Measurements from ENCODE around the gene RBMX2. TPM values are rescaled to one million over a fixed set of nuclear protein-coding genes. Genes with fewer than 3 reads are reported as not detected.

Gene RBMX2
- total and polyA plus RNA-seq, 2 of the 13 experiments (the other 11 are each of a cell fraction or from before 2014, with no cell fraction given), result 13.9 to 24.4 TPM

DNA sequence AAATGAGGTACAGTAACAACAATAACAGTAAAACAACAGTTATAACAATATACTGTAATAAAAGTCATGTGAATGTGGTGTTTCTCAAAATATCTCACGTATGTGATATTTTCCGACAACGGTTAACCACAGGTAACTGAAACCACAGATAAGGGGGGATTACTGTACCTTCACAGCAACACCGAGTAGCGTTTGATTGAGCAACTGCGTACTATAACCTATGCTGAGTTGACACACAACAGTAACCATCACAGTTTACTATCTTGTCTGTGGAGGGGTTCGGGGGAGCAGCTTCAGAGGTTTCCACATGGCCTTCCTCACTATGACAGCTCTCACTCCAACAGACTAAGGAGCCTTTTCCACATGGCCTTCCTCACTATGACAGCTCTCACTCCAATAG lies 13.4 kb downstream of the RBMX2 start (continued):
- TF ChIP-seq, protein P1, sequence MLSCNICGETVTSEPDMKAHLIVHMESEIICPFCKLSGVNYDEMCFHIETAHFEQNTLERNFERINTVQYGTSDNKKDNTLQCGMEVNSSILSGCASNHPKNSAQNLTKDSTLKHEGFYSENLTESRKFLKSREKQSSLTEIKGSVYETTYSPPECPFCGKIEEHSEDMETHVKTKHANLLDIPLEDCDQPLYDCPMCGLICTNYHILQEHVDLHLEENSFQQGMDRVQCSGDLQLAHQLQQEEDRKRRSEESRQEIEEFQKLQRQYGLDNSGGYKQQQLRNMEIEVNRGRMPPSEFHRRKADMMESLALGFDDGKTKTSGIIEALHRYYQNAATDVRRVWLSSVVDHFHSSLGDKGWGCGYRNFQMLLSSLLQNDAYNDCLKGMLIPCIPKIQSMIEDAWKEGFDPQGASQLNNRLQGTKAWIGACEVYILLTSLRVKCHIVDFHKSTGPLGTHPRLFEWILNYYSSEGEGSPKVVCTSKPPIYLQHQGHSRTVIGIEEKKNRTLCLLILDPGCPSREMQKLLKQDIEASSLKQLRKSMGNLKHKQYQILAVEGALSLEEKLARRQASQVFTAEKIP (CRISPR knock-in tag; IDR thresholded peaks at IDR 0.05; ENCODE audit: borderline replicate concordance), result no peak

- no peak for FAIRE-seq
- ChIA-PET CTCF (ENCODE audit: low intra/inter-chr PET ratio, low total read pairs) (no interaction called here), POLR2A (no interaction called here)
- 89% methylated on average over 3 of the region's 4 CpGs for WGBS (ENCODE audit: low lambda C conversion rate)
- intact Hi-C loops (cut with micrococcal nuclease; ENCODE audit: unreplicated experiment), result no loop called here
- H3K36me3 ChIP-seq (replicated peaks in 1 of 2; ENCODE audit: control insufficient read depth in 1 of 2, insufficient read depth in 2 of 2, low read length in 2 of 2), result no peaks in the 10 kb centered on the region
- H3K27me3 ChIP-seq (ENCODE audit: control insufficient read depth in 1 of 2, insufficient read depth in 2 of 2, low read length in 2 of 2), result no peaks in the 10 kb centered on the region
- in situ Hi-C loops (cut with HindIII; ENCODE audit: extremely low pct_ligation_motif_present, low pct_unique_long_range_greater_than_20kb), result no loop called here
- TF ChIP-seq, protein P2, sequence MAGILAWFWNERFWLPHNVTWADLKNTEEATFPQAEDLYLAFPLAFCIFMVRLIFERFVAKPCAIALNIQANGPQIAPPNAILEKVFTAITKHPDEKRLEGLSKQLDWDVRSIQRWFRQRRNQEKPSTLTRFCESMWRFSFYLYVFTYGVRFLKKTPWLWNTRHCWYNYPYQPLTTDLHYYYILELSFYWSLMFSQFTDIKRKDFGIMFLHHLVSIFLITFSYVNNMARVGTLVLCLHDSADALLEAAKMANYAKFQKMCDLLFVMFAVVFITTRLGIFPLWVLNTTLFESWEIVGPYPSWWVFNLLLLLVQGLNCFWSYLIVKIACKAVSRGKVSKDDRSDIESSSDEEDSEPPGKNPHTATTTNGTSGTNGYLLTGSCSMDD (CRISPR knock-in tag; IDR thresholded peaks at IDR 0.05), result no peak
- TF ChIP-seq, protein P3, sequence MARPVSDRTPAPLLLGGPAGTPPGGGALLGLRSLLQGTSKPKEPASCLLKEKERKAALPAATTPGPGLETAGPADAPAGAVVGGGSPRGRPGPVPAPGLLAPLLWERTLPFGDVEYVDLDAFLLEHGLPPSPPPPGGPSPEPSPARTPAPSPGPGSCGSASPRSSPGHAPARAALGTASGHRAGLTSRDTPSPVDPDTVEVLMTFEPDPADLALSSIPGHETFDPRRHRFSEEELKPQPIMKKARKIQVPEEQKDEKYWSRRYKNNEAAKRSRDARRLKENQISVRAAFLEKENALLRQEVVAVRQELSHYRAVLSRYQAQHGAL (CRISPR knock-in tag; IDR thresholded peaks at IDR 0.05; ENCODE audit: not compliant biosample characterization), result no peak
- TF ChIP-seq BCLAF1 (IDR thresholded peaks at IDR 0.05), result no peak
- TF ChIP-seq CBFB (CRISPR knock-in tag; IDR thresholded peaks at IDR 0.05), result no peak
- TF ChIP-seq, protein P4, sequence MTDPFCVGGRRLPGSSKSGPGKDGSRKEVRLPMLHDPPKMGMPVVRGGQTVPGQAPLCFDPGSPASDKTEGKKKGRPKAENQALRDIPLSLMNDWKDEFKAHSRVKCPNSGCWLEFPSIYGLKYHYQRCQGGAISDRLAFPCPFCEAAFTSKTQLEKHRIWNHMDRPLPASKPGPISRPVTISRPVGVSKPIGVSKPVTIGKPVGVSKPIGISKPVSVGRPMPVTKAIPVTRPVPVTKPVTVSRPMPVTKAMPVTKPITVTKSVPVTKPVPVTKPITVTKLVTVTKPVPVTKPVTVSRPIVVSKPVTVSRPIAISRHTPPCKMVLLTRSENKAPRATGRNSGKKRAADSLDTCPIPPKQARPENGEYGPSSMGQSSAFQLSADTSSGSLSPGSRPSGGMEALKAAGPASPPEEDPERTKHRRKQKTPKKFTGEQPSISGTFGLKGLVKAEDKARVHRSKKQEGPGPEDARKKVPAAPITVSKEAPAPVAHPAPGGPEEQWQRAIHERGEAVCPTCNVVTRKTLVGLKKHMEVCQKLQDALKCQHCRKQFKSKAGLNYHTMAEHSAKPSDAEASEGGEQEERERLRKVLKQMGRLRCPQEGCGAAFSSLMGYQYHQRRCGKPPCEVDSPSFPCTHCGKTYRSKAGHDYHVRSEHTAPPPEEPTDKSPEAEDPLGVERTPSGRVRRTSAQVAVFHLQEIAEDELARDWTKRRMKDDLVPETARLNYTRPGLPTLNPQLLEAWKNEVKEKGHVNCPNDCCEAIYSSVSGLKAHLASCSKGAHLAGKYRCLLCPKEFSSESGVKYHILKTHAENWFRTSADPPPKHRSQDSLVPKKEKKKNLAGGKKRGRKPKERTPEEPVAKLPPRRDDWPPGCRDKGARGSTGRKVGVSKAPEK (CRISPR knock-in tag; IDR thresholded peaks at IDR 0.05; ENCODE audit: borderline replicate concordance), result no peak
- TF ChIP-seq, protein P5, sequence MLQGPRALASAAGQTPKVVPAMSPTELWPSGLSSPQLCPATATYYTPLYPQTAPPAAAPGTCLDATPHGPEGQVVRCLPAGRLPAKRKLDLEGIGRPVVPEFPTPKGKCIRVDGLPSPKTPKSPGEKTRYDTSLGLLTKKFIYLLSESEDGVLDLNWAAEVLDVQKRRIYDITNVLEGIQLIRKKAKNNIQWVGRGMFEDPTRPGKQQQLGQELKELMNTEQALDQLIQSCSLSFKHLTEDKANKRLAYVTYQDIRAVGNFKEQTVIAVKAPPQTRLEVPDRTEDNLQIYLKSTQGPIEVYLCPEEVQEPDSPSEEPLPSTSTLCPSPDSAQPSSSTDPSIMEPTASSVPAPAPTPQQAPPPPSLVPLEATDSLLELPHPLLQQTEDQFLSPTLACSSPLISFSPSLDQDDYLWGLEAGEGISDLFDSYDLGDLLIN (CRISPR knock-in tag; IDR thresholded peaks at IDR 0.05; ENCODE audit: borderline replicate concordance), result no peak
- no peak for TF ChIP-seq HNRNPLL (IDR thresholded peaks at IDR 0.05; ENCODE audit: low read depth, low read length, poor library complexity, severe bottlenecking)
- no peak for TF ChIP-seq XBP1 (CRISPR knock-in tag; IDR thresholded peaks at IDR 0.05)
- TF ChIP-seq, protein P6, sequence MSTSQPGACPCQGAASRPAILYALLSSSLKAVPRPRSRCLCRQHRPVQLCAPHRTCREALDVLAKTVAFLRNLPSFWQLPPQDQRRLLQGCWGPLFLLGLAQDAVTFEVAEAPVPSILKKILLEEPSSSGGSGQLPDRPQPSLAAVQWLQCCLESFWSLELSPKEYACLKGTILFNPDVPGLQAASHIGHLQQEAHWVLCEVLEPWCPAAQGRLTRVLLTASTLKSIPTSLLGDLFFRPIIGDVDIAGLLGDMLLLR (CRISPR knock-in tag; IDR thresholded peaks at IDR 0.05), result no peak
- no peak overlapping the region for H3K9ac ChIP-seq (ENCODE audit: insufficient read depth, low read depth, low read length)
- H3K4me2 ChIP-seq (ENCODE audit: low read depth, low read length), result no peak overlapping the region
- H4K20me1 ChIP-seq (ENCODE audit: insufficient read depth, low read length), result no peaks in the 10 kb centered on the region
- no peak for ATAC-seq
- no peak overlapping the region for H3K4me3 ChIP-seq (replicated peaks in 1 of 3; ENCODE audit: insufficient read depth in 1 of 3, low read depth in 2 of 3, low read length in 3 of 3)
- BruUV-seq (replicated peaks), result no TSS peak
- no peak for DNase-seq (ENCODE audit: low spot score)
- no peaks in the 10 kb centered on the region for H3K4me1 ChIP-seq (ENCODE audit: insufficient read depth, low read length)
- H3K79me2 ChIP-seq (ENCODE audit: insufficient read depth, low read length), result no peaks in the 10 kb centered on the region
- H2AFZ ChIP-seq (ENCODE audit: low read length), result no peak overlapping the region
- no peak overlapping the region for H3K27ac ChIP-seq (ENCODE audit: extremely low read length, insufficient read depth, low read length)
- H3K9me3 ChIP-seq (ENCODE audit: low read length), result no peaks in the 10 kb centered on the region
Observed at GRCh38 chrX:130416785-130417184, 15.0 kb downstream of the RBMX2 start.
